Mesendoderm (in vitro differentiated cells): ENCODE results near the gene CCDC85A.

ENCODE experiments used
- DNase-seq: peaks from one replicate; pipeline ENCODE4 v3.0.0; 2013
- H2AK5ac ChIP-seq: 2 replicates; pipeline ENCODE4 v1.6.1; 2013; ENCODE audit warnings: low read length, inconsistent platforms
- H2BK120ac ChIP-seq: 2 replicates; pipeline ENCODE4 v1.6.1; 2013; ENCODE audit warnings: low read depth, mild to moderate bottlenecking, low read length, moderate library complexity, mixed read lengths
- H2BK15ac ChIP-seq: replicated peaks from 2 replicates; pipeline ENCODE4 v1.6.1; 2013; ENCODE audit warnings: low read depth, mild to moderate bottlenecking, moderate library complexity
- H2BK5ac ChIP-seq: 2 replicates; pipeline ENCODE4 v1.6.1; 2013; ENCODE audit warnings: low read length, inconsistent platforms
- H3K18ac ChIP-seq: 2 replicates; pipeline ENCODE4 v1.6.1; 2013; ENCODE audit warnings: mild to moderate bottlenecking, low read length, mixed read lengths
- H3K23ac ChIP-seq: one replicate; pipeline ENCODE4 v1.6.1; 2013; ENCODE audit warnings: low read length
- H3K27ac ChIP-seq: 2 replicates; pipeline ENCODE4 v1.5.1; 2013; ENCODE audit warnings: low read depth, mild to moderate bottlenecking, inconsistent platforms, low read length, moderate library complexity
- H3K27me3 ChIP-seq: 2 replicates; pipeline ENCODE4 v1.6.1; 2013; ENCODE audit warnings: low read length, control low read depth, mild to moderate bottlenecking, inconsistent platforms; ENCODE audit not compliant: insufficient read depth, poor library complexity
- H3K36me3 ChIP-seq: 2 replicates; pipeline ENCODE4 v1.6.1; 2013; ENCODE audit warnings: low read length, inconsistent platforms; ENCODE audit not compliant: control insufficient read depth, insufficient read depth
- H3K4ac ChIP-seq: one replicate; pipeline ENCODE4 v1.6.1; 2013; ENCODE audit warnings: low read depth, mild to moderate bottlenecking, low read length, moderate library complexity
- H3K4me1 ChIP-seq: 2 replicates; pipeline ENCODE4 v1.6.1; 2013; ENCODE audit warnings: low read depth, low read length, inconsistent platforms; ENCODE audit not compliant: control insufficient read depth
- H3K4me2 ChIP-seq: 2 replicates; pipeline ENCODE4 v1.6.1; 2013; ENCODE audit warnings: low read length
- H3K4me3 ChIP-seq: 2 replicates; pipeline ENCODE4 v1.5.1; 2013; ENCODE audit warnings: mild to moderate bottlenecking, low read length
- H3K56ac ChIP-seq: one replicate; pipeline ENCODE4 v1.6.1; 2013; ENCODE audit warnings: low read length
- H3K79me1 ChIP-seq: 2 replicates; pipeline ENCODE4 v1.6.1; 2013; ENCODE audit warnings: low read length, inconsistent platforms
- H3K79me2 ChIP-seq: 2 replicates; pipeline ENCODE4 v1.6.1; 2013; ENCODE audit warnings: mild to moderate bottlenecking, low read length; ENCODE audit not compliant: control insufficient read depth, insufficient read depth
- H3K9ac ChIP-seq: 2 replicates; pipeline ENCODE4 v1.6.1; 2013; ENCODE audit warnings: low read length, inconsistent platforms
- H4K5ac ChIP-seq: one replicate; pipeline ENCODE4 v1.6.1; 2013; ENCODE audit warnings: low read length
- H4K8ac ChIP-seq: one replicate; pipeline ENCODE4 v1.6.1; 2013; ENCODE audit warnings: low read depth, mild to moderate bottlenecking, control low read depth, low read length, moderate library complexity
- WGBS: extraction: QIAGEN DNeasy Blood & Tissue Kit; methylation state at CpG from one replicate; pipeline ENCODE4 v1.1.7; 2013; ENCODE audit warnings: low lambda C conversion rate, missing lambda C conversion rate; ENCODE audit not compliant: insufficient coverage; ENCODE audit errors: extremely low coverage; 5-methylcytosine and 5-hydroxymethylcytosine counted together

Gene CCDC85A

DNA sequence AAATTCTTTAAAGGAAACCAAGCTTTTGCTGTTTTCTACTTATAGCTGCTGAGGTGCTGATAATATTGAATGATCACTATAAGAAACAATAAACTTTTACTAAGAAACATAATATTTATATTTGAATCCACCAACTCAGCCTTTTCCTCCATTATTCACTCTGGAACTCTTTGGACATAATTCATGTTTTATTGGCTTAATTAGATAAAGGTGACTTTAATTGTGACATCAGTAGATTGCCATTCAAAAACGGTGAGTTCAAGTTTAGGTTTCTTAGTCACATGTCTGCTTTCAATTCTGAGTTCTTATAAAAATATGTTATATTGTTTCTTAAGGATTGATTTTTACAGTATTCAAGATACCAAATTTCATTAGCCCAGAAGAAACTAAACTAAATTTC is 24.0 kb downstream of the CCDC85A start:
- Histone ChIP-seq H3K79me1 (no peaks in the 10 kb centered on the region), H3K4me1 (no peaks in the 10 kb centered on the region), H3K9ac (no peak overlapping the region), H4K5ac (no peak overlapping the region), H3K27ac (no peak overlapping the region), H3K23ac (no peak overlapping the region), H2AK5ac (no peak overlapping the region), H2BK15ac (no peak overlapping the region), H3K4me2 (no peak overlapping the region), H3K4me3 (no peak overlapping the region), H3K79me2 (no peaks in the 10 kb centered on the region), H3K4ac (no peak overlapping the region), H3K56ac (no peak overlapping the region), H2BK5ac (no peak overlapping the region), H3K18ac (no peak overlapping the region), H4K8ac (no peak overlapping the region), H2BK120ac (no peak overlapping the region), H3K27me3 (no peaks in the 10 kb centered on the region), H3K36me3 (no peaks in the 10 kb centered on the region)
- no peak for DNase-seq
- no CpG with 5 or more reads among the region's 1 CpG for WGBS

DNA sequence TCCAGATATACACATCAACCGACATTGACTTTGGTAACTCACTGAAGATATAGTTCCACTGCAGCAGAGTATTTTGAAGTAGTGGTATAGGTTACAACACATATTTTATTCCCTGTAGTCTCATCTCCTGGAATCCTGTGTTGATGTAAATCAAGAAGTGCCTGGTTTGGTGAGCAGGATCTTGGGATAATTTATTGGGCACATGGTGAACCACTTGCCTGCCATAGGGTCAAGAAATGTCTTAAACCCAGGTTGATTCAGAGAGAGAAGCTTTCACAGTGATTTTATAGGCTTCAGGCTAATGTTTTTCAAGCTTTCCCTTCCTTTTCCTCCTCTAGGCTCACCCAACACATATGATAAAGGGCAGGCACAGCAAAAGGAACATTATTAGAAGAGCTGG is 24.6 kb downstream of the CCDC85A start:
- H3K36me3 ChIP-seq, result no peaks in the 10 kb centered on the region
- H3K23ac ChIP-seq, result no peak overlapping the region
- no peaks in the 10 kb centered on the region for H3K79me2 ChIP-seq
- H3K27me3 ChIP-seq, result no peaks in the 10 kb centered on the region
- H4K8ac ChIP-seq, result no peak overlapping the region
- DNase-seq, result no peak
- H3K79me1 ChIP-seq, result no peaks in the 10 kb centered on the region
- no peak overlapping the region for H2BK15ac ChIP-seq
- H3K9ac ChIP-seq, result no peak overlapping the region
- H3K18ac ChIP-seq, result no peak overlapping the region
- H2AK5ac ChIP-seq, result no peak overlapping the region
- no peaks in the 10 kb centered on the region for H3K4me1 ChIP-seq
- H3K4ac ChIP-seq, result no peak overlapping the region
- no peak overlapping the region for H4K5ac ChIP-seq
- no peak overlapping the region for H3K4me2 ChIP-seq
- no peak overlapping the region for H3K56ac ChIP-seq
- no CpG with 5 or more reads among the region's 1 CpG for WGBS
- H3K27ac ChIP-seq, result no peak overlapping the region
- no peak overlapping the region for H2BK120ac ChIP-seq
- H2BK5ac ChIP-seq, result no peak overlapping the region
- H3K4me3 ChIP-seq, result no peak overlapping the region

DNA sequence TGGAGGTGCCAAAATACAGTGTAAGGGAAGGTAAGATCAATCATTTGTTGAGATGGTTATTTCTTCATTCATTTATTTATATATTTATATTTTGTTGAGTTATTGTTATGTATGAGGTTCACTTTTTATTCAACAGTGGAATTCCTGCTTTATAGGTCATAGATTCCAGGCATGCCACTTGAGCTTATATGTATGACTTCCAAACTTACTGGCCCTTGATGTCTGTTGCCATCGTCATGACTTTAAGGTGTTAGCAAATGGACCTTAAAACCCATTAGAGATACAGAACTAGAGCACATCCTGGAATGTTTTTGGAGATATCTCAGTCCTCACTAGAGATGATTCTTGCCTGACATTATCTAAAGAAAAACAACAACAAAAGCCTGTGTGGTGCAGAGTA is 25.9 kb downstream of the CCDC85A start:
- no peak overlapping the region for H3K23ac ChIP-seq
- H2BK120ac ChIP-seq, result no peak overlapping the region
- no peak overlapping the region for H2BK15ac ChIP-seq
- H3K18ac ChIP-seq, result no peak overlapping the region
- H4K5ac ChIP-seq, result no peak overlapping the region
- no peak overlapping the region for H2BK5ac ChIP-seq
- no peaks in the 10 kb centered on the region for H3K36me3 ChIP-seq
- no peaks in the 10 kb centered on the region for H3K4me1 ChIP-seq
- no peak overlapping the region for H3K56ac ChIP-seq
- no peak overlapping the region for H3K9ac ChIP-seq
- WGBS, result no CpG with 5 or more reads among the region's 1 CpG
- no peak overlapping the region for H3K4ac ChIP-seq
- H4K8ac ChIP-seq, result no peak overlapping the region
- no peak overlapping the region for H3K4me2 ChIP-seq
- H3K27me3 ChIP-seq, result no peaks in the 10 kb centered on the region
- H3K79me2 ChIP-seq, result no peaks in the 10 kb centered on the region
- H3K27ac ChIP-seq, result no peak overlapping the region
- no peak overlapping the region for H2AK5ac ChIP-seq
- no peak overlapping the region for H3K4me3 ChIP-seq
- peak; percentile 6 for DNase-seq
- no peaks in the 10 kb centered on the region for H3K79me1 ChIP-seq

DNA sequence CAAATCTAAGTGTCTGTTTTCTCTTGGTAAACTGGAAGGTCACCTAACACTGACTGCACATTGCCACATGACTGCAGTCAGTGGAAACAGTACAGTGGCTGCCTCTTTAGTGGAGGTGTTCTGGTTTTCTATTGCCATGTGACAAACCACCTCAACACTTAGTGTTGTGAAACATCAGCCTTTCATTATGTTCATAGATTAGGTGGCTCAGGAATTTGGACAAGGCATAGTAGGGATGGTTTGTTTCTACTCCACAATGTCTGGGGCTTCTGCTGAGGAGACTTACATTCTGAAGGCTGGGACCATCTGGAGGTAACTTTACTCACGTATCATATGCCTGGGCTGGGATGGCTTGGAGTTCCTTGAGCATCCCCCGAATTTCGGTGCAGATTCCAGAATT is 26.5 kb downstream of the CCDC85A start:
- H2BK15ac ChIP-seq, result no peak overlapping the region
- H3K56ac ChIP-seq, result no peak overlapping the region
- no peak overlapping the region for H4K8ac ChIP-seq
- no peak overlapping the region for H3K23ac ChIP-seq
- no CpG with 5 or more reads among the region's 3 CpGs for WGBS
- H3K27me3 ChIP-seq, result no peaks in the 10 kb centered on the region
- H3K4ac ChIP-seq, result no peak overlapping the region
- no peak for DNase-seq
- no peak overlapping the region for H2BK5ac ChIP-seq
- no peaks in the 10 kb centered on the region for H3K79me1 ChIP-seq
- no peak overlapping the region for H2AK5ac ChIP-seq
- no peaks in the 10 kb centered on the region for H3K4me1 ChIP-seq
- H2BK120ac ChIP-seq, result no peak overlapping the region
- no peak overlapping the region for H4K5ac ChIP-seq
- H3K9ac ChIP-seq, result no peak overlapping the region
- no peak overlapping the region for H3K4me3 ChIP-seq
- H3K18ac ChIP-seq, result no peak overlapping the region
- H3K79me2 ChIP-seq, result no peaks in the 10 kb centered on the region
- H3K36me3 ChIP-seq, result no peaks in the 10 kb centered on the region
- H3K4me2 ChIP-seq, result no peak overlapping the region
- no peak overlapping the region for H3K27ac ChIP-seq

DNA sequence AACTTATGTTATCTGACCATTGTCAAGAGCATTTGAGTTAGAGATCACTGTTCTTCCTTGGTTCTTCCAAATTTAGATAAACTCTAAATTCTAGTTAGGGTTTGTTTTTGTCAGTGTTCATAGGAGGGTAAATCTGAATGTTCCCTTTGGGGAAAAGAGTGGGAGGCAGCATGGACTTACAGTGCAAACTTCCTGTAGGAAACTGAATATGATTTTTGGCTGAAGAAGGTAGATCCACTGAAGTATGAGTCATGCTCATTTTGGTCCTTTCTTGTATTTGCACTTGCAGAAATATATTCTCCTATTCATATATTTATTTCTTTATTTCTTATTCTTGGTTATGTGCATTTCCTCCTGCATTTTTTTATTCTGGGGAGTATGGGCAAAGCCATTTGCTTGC is 27.3 kb downstream of the CCDC85A start:
- H3K4ac ChIP-seq, result no peak overlapping the region
- H2BK120ac ChIP-seq, result no peak overlapping the region
- no peak overlapping the region for H2BK5ac ChIP-seq
- no peak overlapping the region for H2BK15ac ChIP-seq
- H4K5ac ChIP-seq, result no peak overlapping the region
- no peaks in the 10 kb centered on the region for H3K4me1 ChIP-seq
- no peak overlapping the region for H3K9ac ChIP-seq
- no peaks in the 10 kb centered on the region for H3K79me2 ChIP-seq
- H3K23ac ChIP-seq, result no peak overlapping the region
- no peaks in the 10 kb centered on the region for H3K79me1 ChIP-seq
- no peak overlapping the region for H4K8ac ChIP-seq
- no peaks in the 10 kb centered on the region for H3K27me3 ChIP-seq
- no peak overlapping the region for H2AK5ac ChIP-seq
- H3K27ac ChIP-seq, result no peak overlapping the region
- DNase-seq, result no peak
- no peak overlapping the region for H3K4me3 ChIP-seq
- H3K4me2 ChIP-seq, result no peak overlapping the region
- no peak overlapping the region for H3K56ac ChIP-seq
- no peak overlapping the region for H3K18ac ChIP-seq
- H3K36me3 ChIP-seq, result no peaks in the 10 kb centered on the region

GRCh38 chr2:56215911-56216310 is 32.1 kb downstream of the CCDC85A start:
- Histone ChIP-seq H3K4me1 (no peaks in the 10 kb centered on the region), H2BK120ac (no peak overlapping the region), H3K79me1 (no peaks in the 10 kb centered on the region), H3K27ac (no peak overlapping the region), H3K27me3 (no peaks in the 10 kb centered on the region), H3K23ac (no peak overlapping the region), H4K5ac (no peak overlapping the region), H3K9ac (no peak overlapping the region), H3K4me2 (no peak overlapping the region), H3K18ac (no peak overlapping the region), H2BK15ac (no peak overlapping the region), H3K56ac (no peak overlapping the region), H3K4me3 (no peak overlapping the region), H2BK5ac (no peak overlapping the region), H3K4ac (no peak overlapping the region), H4K8ac (no peak overlapping the region), H2AK5ac (no peak overlapping the region), H3K79me2 (no peaks in the 10 kb centered on the region), H3K36me3 (no peaks in the 10 kb centered on the region)
- no peak for DNase-seq
- WGBS, result no CpG with 5 or more reads among the region's 2 CpGs
